K562 (cell line): ENCODE results near the gene OPRL1. TPM values are rescaled to one million over a fixed set of nuclear protein-coding genes. Genes with fewer than 3 reads are reported as not detected.
A peak's percentile ranks its signal among the peaks of the same experiment; 100 is the strongest.

Source experiments
- BRD9 ChIP-seq: fragments of 450-650 bp; IDR thresholded peaks from 2 replicates; pipeline ENCODE4 v1.6.1; 2018; ENCODE audit warnings: low read depth; ENCODE audit not compliant: partially characterized antibody
- CHD1 ChIP-seq: fragments of 200-600 bp; sonication (generic); IDR thresholded peaks from one replicate; pipeline ENCODE4 v1.6.1; 2012; ENCODE audit warnings: mild to moderate bottlenecking, moderate library complexity, low read length, inconsistent platforms
- COPS2 ChIP-seq: fragments of 450-650 bp; conservative IDR thresholded peaks from 2 replicates; pipeline ENCODE4 v1.6.1; 2016; ENCODE audit warnings: mild to moderate bottlenecking, moderate library complexity
- DACH1 ChIP-seq: fragments of 450-650 bp; IDR thresholded peaks from 2 replicates; pipeline ENCODE4 v1.6.1; 2018; ENCODE audit not compliant: partially characterized antibody
- EGR1 ChIP-seq: fragments of 450-650 bp; conservative IDR thresholded peaks from 2 replicates; pipeline ENCODE4 v1.6.1; 2017; ENCODE audit warnings: mild to moderate bottlenecking
- HMG20B ChIP-seq: fragments of 250-450 bp; sonication (Bioruptor Pico); IDR thresholded peaks from 2 replicates; pipeline ENCODE4 v1.5.0; 2021; ENCODE audit warnings: mild to moderate bottlenecking
- HMGN3 ChIP-seq: IDR thresholded peaks from 2 replicates; pipeline ENCODE4 v1.6.1; 2011; ENCODE audit warnings: borderline replicate concordance, low read depth, mild to moderate bottlenecking, mixed read lengths, low read length; ENCODE audit not compliant: insufficient read length; ENCODE audit errors: extremely low read depth
- ILF3 ChIP-seq: fragments of 450-650 bp; IDR thresholded peaks from 2 replicates; pipeline ENCODE4 v1.6.1; 2018; ENCODE audit warnings: antibody characterized with exemption, mild to moderate bottlenecking, moderate library complexity, borderline replicate concordance
- JUNB ChIP-seq: fragments of 450-650 bp; formaldehyde crosslinking; conservative IDR thresholded peaks from 2 replicates; pipeline ENCODE4 v1.4.0; 2020; ENCODE audit warnings: mild to moderate bottlenecking
- KLF16 ChIP-seq: IDR thresholded peaks from 2 replicates; pipeline ENCODE4 v1.6.1; 2016; ENCODE audit warnings: antibody characterized with exemption
- MAZ ChIP-seq, 2 experiments: fragments of 450-650 bp in 1 of 2; sonication (generic) in 1 of 2; formaldehyde crosslinking; IDR thresholded peaks in 1 of 2; conservative IDR thresholded peaks in 1 of 2; 2 replicates each; pipeline versions ENCODE4 v1.4.0 to v1.5.0; 2020; ENCODE audit warnings: mild to moderate bottlenecking in 1 of 2, missing genetic modification reagents in 1 of 2
- MYC ChIP-seq, 2 experiments: fragments of 250-450 bp in 1 of 2; sonication (Bioruptor Pico) in 1 of 2; IDR thresholded peaks; 2 replicates each; pipeline versions ENCODE4 v1.5.1 to v1.6.1; 2012 to 2021; ENCODE audit warnings: low read depth in 2 of 2, borderline replicate concordance in 1 of 2, improper control_type of control experiment in 1 of 2, low read length in 1 of 2, mild to moderate bottlenecking in 1 of 2, moderate library complexity in 1 of 2
- RAD21 ChIP-seq, 2 experiments: fragments of 250-450 bp in 1 of 2; fragments of 450-650 bp in 1 of 2; sonication (Bioruptor Pico) in 1 of 2; formaldehyde crosslinking in 1 of 2; IDR thresholded peaks in 1 of 2; conservative IDR thresholded peaks in 1 of 2; 2 replicates each; pipeline versions ENCODE4 v1.4.0 to v1.8.0; 2020 to 2022; ENCODE audit warnings: mild to moderate bottlenecking in 2 of 2, moderate library complexity in 1 of 2
- RAD51 ChIP-seq: fragments of 450-650 bp; IDR thresholded peaks from 2 replicates; pipeline ENCODE4 v1.7.1; 2016; ENCODE audit warnings: low read depth, mild to moderate bottlenecking, borderline replicate concordance
- SREBF1 ChIP-seq: fragments of 150-350 bp; IDR thresholded peaks from 2 replicates; pipeline ENCODE4 v1.6.1; 2014; ENCODE audit warnings: antibody characterized with exemption, low read depth, low read length, borderline replicate concordance
- TCF15 ChIP-seq: fragments of 250-450 bp; sonication (Bioruptor Pico); IDR thresholded peaks from 2 replicates; pipeline ENCODE4 v1.8.0; 2022; ENCODE audit warnings: moderate library complexity, mild to moderate bottlenecking, inconsistent platforms
- ZBTB40 ChIP-seq, 2 experiments: fragments of 450-650 bp in 1 of 2; sonication (generic) in 1 of 2; formaldehyde crosslinking in 1 of 2; IDR thresholded peaks; 2 replicates each; pipeline versions ENCODE4 v1.7.1 to v1.9.0; 2016 to 2022; ENCODE audit warnings: inconsistent platforms in 1 of 2, mild to moderate bottlenecking in 1 of 2, missing genetic modification reagents in 1 of 2
- polyA plus RNA-seq, 8 experiments: library from polyadenylated mRNA; depleted of rRNA in 4 of 8; stranded (reverse) in 5 of 8; unstranded in 3 of 8; fragments of >200 nt; fragmentation: Nextera tagmentation in 2 of 8; fragmentation: Illumina TruSeq in 1 of 8; extraction: Ambion mirVana in 2 of 8; extraction: Trizol in 1 of 8; gene quantifications; 2 replicates each; pipeline versions ENCODE4 v1.2.1 to v1.2.3, GENCODE V29; 2011 to 2014; ENCODE audit warnings: inconsistent platforms in 1 of 8, missing spikeins in 1 of 8
- total RNA-seq, 7 experiments: library from RNA; depleted of rRNA in 6 of 7; stranded (reverse); fragments of >200 nt in 6 of 7; fragmentation: Illumina TruSeq in 2 of 7; extraction: Trizol in 2 of 7; gene quantifications; 2 replicates each; pipeline versions ENCODE4 v1.2.1 to v1.2.3, GENCODE V29; 2011 to 2021; ENCODE audit warnings: low replicate concordance in 1 of 7

The OPRL1 gene
- total and polyA plus RNA-seq, 9 of the 15 experiments (the other 6 are each of a cell fraction or from before 2014, with no cell fraction given) = 0.06 to 0.33 (median 0.11) TPM; not detected in 2

- TF ChIP-seq ZBTB40 (IDR thresholded peaks at IDR 0.05) (no peak), ZBTB40 (CRISPR knock-in tag; IDR thresholded peaks at IDR 0.05) (no peak), JUNB (CRISPR knock-in tag) (no peak), CHD1 (no peak), ILF3 (no peak), EGR1 (peak; percentile 55), KLF16 (0 out of 2 replicates have a peak, but pooled peaks have one; percentile 30), MAZ (CRISPR knock-in tag; conservative IDR thresholded peaks at IDR 0.05 in 1 of 2, IDR thresholded peaks at IDR 0.05 in 1 of 2) (peak in 1 of 2 experiments; percentile 78; a peak in 2 of 4 replicates), SREBF1 (no peak), DACH1 (no peak), RAD21 (CRISPR knock-in tag; conservative IDR thresholded peaks at IDR 0.05 in 1 of 2, IDR thresholded peaks at IDR 0.05 in 1 of 2) (peak; percentile 68 to 89), TCF15 (no peak), COPS2 (no peak), HMGN3 (no peak), MYC (IDR thresholded peaks at IDR 0.05; ENCODE audit: low read depth, low read length) (no peak), MYC (CRISPR knock-in tag; IDR thresholded peaks at IDR 0.05; ENCODE audit: borderline replicate concordance, low read depth) (no peak), RAD51 (no peak), HMG20B (no peak), BRD9 (no peak)
Measured at GRCh38 chr20:64057628-64058498, 22.0 kb upstream of the OPRL1 start (continued).
